Measurements from ENCODE around the gene EFCC1.

Gene EFCC1

DNA sequence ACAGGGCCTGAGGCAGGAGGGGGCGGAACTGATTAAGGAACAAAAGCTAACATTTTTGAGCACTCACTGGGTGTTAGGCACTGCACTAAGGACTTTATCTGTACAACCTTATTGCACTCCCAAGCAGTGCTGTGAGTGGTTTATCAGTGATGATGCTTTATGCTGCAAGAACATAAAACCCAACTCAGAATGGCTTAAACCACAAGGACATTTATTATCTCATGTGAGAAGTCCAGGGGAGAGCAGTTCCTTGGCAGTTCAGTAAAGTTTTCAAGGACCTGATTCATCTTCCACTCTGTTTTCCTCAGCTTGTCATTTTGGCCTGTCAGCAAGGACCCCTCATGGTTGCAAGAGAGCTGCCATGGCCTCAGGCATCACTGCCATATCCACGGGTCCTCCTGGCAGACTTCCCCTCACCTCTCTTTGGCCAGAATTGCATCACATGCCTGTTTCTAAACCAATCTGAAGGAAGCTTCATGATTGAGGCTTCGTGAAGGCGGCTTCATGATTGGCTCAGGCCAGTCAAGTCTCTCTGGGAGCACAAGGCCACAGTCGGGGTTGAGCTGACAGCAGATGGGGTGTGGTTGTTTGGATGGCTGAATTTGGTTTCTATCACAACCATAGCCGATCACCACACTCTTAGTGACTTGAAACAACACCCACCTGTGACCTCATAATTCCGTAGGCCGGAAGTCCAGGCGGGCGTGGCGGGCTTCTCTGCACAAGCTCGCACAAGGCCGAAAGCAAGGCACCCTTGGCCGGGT is 15.8 kb downstream of the EFCC1 start:
- Mint-ChIP-seq H3K27ac (peak overlapping the region; percentile 98), H3K36me3 (no peaks in the 10 kb centered on the region), H3K4me1 (peaks cover 39% of the 10 kb centered on the region), H3K9me3 (no peaks in the 10 kb centered on the region), H3K4me3 (peak overlapping the region; percentile 72)
- ATAC-seq (peak; percentile 62), DNase-seq (ENCODE audit: low spot score in 2 of 2) (no peak)

DNA sequence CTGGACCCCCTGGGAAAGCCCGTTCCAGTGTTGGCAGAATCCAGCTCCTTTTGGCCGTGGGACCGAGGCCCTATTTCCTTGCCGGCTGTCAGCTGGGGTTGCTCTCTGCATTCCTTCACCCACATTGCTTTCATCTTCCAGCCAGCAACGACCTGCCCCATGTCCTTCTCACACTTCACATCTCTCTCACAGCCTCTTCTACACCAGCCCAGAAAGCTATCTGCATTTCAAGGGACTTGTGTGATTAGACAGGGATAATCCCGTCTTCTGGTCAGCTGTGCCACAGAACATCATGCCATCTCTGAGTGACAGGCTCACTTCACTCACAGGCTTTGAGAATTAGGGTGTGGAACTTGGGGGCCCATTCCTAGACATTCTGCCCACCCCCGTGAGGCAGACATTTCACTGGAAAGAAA is 16.4 kb downstream of the EFCC1 start:
- H3K36me3 Mint-ChIP-seq = no peaks in the 10 kb centered on the region
- no peaks in the 10 kb centered on the region for H3K9me3 Mint-ChIP-seq
- H3K4me1 Mint-ChIP-seq = peaks cover 39% of the 10 kb centered on the region
- H3K27ac Mint-ChIP-seq = peak overlapping the region; percentile 98
- peak overlapping the region; percentile 72 for H3K4me3 Mint-ChIP-seq
- ATAC-seq (no peak), DNase-seq (ENCODE audit: low spot score in 2 of 2) (no peak)

DNA sequence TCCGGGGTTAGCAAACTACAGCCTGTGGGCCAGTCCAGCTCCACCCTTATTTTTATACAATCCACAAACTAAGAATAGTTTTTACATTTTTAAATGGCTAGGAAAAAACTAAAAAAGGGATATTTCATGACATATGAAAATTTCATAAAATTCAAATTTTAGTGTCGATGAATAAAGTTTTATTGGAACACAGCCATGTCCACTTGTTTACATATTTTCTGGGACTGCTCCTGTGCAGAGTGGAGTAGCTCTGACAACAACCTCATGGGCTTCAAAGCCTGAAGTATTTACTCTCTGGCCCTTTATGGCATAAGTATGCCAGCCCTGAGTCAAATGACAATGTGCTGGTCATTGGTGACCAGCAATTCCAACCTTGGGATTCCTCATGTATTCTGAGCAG is 17.2 kb downstream of the EFCC1 start:
- no peak overlapping the region for H3K27ac Mint-ChIP-seq
- H3K9me3 Mint-ChIP-seq = no peaks in the 10 kb centered on the region
- ATAC-seq = no peak
- H3K4me1 Mint-ChIP-seq = peaks cover 38% of the 10 kb centered on the region
- H3K36me3 Mint-ChIP-seq = no peaks in the 10 kb centered on the region
- no peak overlapping the region for H3K4me3 Mint-ChIP-seq
- DNase-seq (ENCODE audit: low spot score in 2 of 2) = no peak

DNA sequence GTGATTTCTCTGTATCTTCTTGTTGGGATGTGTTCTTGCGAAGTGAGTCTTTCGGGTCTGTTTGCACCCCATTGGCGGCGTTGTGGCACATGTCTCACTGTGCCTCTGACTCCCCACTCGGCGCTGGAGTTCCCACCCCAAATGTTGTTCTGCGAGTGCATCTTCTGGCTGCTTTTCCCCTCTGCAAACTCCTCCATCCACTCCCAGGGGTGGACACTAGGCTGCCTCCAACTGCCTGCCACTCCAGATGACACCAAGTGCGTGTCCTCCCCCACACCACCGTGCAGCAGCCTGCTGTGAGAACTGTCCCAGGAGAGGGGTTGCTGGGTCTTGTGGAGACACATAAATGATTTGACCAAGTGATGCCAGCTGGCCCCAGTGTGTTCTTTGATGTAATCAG is 17.6 kb downstream of the EFCC1 start:
- no peak for ATAC-seq
- Mint-ChIP-seq H3K36me3 (no peaks in the 10 kb centered on the region), H3K4me1 (peaks cover 33% of the 10 kb centered on the region), H3K4me3 (no peak overlapping the region), H3K27ac (peak overlapping the region; percentile 39), H3K9me3 (no peaks in the 10 kb centered on the region)
- DNase-seq (ENCODE audit: low spot score in 2 of 2) = no peak

DNA sequence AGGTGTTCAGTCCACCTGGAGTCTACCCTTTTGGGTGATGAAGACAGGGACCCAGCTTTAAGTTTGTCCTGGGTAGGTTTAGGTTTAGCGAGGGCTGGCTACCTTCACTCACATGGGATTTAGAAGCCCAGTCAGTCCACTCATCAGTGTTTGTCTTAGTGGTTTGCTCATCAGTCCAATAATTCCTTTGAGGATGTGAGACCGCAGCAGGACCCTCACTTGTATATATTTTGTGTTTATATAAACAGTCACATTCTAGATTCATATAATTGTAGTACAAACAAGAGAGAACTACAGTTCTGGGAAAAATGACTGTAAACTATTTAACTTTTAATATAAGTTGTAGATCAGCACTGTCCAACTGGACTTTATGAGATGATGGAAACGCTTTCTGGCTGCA is 18.2 kb downstream of the EFCC1 start:
- H3K4me3 Mint-ChIP-seq = no peak overlapping the region
- no peaks in the 10 kb centered on the region for H3K9me3 Mint-ChIP-seq
- H3K4me1 Mint-ChIP-seq = peaks cover 33% of the 10 kb centered on the region
- DNase-seq (ENCODE audit: low spot score in 2 of 2) = no peak
- H3K27ac Mint-ChIP-seq = peak overlapping the region; percentile 39
- H3K36me3 Mint-ChIP-seq = no peaks in the 10 kb centered on the region
- no peak for ATAC-seq

DNA sequence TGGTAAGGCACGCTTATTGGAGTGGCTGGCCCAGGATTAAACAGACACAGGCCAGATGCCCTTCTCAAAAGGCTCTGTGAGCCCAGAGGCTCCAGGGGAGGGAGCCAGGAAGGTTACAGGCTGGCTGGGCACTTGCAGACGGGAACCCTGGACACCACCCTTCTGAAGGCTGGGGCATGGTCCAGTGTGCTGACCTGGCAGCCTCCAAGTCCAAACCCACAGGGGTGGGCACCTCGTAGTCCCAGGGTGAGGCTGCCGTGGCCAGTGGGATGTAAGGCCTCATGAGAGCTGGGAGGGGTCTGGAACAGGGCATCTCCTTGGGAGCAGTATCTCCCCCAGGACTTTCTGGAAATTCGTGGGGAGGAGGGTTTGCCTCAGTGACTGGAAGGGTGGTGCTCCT is 19.6 kb downstream of the EFCC1 start:
- no peaks in the 10 kb centered on the region for H3K9me3 Mint-ChIP-seq
- DNase-seq (ENCODE audit: low spot score in 2 of 2) (no peak), ATAC-seq (no peak)
- H3K4me3 Mint-ChIP-seq = no peak overlapping the region
- no peaks in the 10 kb centered on the region for H3K36me3 Mint-ChIP-seq
- H3K4me1 Mint-ChIP-seq = peaks cover 32% of the 10 kb centered on the region
- H3K27ac Mint-ChIP-seq = no peak overlapping the region

DNA sequence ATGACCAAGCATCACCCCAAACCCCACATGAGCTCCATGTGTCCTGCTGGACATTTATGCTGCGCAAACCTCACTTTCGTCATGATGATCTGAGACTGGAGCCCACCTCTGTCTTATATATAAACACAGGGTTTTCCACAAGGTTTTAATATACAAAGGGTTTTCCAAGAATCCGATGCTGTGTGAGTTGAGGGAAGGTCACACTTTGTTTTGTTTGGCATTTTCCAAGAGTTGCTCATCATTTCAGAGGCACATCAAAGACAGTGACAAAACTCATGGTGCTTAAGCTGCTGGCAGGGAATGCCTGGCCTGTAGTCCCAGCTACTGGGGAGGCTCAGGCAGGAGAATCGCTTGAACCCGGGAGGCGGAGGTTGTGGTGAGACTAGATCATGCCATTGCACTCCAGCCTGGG is 20.0 kb downstream of the EFCC1 start:
- Mint-ChIP-seq H3K4me3 (no peak overlapping the region), H3K4me1 (peaks cover 30% of the 10 kb centered on the region), H3K27ac (no peak overlapping the region), H3K36me3 (no peaks in the 10 kb centered on the region), H3K9me3 (no peaks in the 10 kb centered on the region)
- ATAC-seq = no peak
- DNase-seq (ENCODE audit: low spot score in 2 of 2) = no peak

DNA sequence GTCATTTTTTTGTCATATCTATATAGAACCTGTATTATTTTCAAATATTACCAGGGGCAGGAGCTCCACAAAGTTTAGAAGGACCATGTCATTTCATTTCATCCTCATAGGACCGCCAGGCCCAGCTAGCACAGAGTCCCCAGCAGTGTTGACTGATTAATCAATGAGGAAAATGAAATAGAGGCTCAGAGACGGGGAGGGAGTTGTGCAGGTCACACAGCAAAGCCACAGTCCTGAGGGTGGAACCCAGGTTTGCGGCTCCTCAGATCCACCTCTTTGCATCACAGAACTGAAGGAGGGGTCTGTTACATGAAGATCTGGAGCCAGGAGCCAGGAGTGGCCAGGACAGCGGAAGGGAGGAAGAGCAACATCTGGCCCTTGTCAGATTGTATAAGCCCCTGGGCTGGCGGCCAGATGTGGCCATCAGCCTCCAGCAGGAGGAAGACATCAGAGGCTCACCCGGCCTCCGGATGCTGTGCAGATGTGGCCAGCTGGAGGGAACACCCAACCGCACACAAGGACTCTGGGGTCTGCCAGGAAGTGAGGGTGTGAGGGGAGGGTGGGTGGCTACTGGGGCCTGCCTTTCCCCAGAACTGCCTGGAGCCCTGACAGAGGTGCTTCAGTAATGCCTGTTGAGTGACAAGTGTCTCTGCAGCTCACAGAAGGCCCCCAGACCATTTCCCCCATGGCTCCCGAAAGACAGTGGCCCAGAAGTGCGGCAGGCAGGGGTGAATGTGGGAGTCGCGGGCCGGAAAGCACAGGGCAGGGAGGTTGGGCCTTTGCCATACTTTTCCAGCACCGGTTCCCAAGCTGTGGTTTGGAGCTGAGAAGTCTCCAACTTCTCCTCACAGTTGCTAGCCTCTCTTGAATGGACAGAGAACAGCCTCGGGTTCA is 21.3 kb downstream of the EFCC1 start:
- Mint-ChIP-seq H3K4me1 (peaks cover 25% of the 10 kb centered on the region), H3K9me3 (no peaks in the 10 kb centered on the region), H3K27ac (peak overlapping the region; percentile 54), H3K36me3 (no peaks in the 10 kb centered on the region), H3K4me3 (no peak overlapping the region)
- DNase-seq (ENCODE audit: low spot score in 2 of 2) = no peak
- ATAC-seq = no peak

DNA sequence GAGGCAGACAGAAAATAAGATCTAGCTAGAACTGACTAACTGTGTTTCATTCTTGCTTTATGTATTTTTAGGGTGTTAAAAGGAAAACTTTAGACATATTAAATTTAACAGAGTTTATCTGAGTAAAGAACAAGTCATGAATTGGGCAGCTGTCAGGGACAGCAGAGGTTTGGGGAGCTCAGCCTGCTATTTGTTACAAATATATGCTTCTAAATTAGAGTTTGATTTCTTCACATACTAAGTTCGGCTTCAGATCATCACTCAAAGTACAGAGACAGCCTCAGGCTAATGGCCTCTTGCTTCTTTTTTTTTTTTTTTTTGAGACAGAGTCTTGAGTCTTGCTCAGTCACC is 21.9 kb downstream of the EFCC1 start:
- Mint-ChIP-seq H3K4me1 (peaks cover 20% of the 10 kb centered on the region), H3K4me3 (no peak overlapping the region), H3K36me3 (no peaks in the 10 kb centered on the region), H3K27ac (peak overlapping the region; percentile 54), H3K9me3 (no peaks in the 10 kb centered on the region)
- ATAC-seq (no peak), DNase-seq (ENCODE audit: low spot score in 2 of 2) (no peak)

DNA sequence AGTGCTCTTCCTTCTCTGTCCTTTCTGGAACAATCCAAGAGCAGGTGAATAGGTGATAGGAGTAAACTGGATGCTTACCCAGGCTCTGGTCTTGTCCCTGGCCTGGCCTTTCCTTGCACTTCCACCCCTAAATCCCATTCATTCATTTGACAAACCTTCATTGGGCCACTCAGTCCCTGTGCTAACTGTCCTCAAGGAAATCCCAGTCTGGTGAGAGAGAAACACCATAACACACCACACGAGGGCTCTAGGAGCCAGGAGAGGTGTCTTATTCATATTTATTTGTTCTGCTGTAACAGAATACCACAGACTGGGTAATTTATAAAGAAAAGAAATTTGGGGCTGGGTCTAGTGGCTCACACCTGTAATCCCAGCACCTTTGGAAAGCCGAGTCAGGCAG is 22.8 kb downstream of the EFCC1 start:
- peaks cover 20% of the 10 kb centered on the region for H3K4me1 Mint-ChIP-seq
- no peak overlapping the region for H3K4me3 Mint-ChIP-seq
- H3K9me3 Mint-ChIP-seq = no peaks in the 10 kb centered on the region
- no peaks in the 10 kb centered on the region for H3K36me3 Mint-ChIP-seq
- no peak for DNase-seq (ENCODE audit: low spot score in 2 of 2)
- ATAC-seq = no peak
- peak overlapping the region; percentile 18 for H3K27ac Mint-ChIP-seq

DNA sequence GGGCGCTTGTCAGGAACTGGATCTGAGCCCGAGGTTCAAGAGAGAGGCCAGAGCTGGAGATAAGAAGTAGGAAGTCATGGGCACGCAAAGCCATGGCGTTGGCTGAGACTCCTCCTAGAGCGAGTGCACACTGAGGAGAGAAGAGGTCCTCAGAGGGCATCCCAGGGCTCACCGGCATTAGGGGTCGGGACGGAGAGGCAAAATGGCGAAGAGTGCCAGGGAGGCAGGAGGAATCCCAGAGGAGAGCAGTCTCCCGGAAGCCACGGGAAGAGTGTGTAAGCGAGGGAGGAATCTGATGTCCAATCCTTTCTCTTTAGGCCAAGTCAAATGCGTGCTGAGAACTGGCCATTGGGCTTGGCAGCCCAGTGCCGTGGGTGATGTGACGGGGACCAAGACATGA is 24.0 kb downstream of the EFCC1 start:
- no peaks in the 10 kb centered on the region for H3K36me3 Mint-ChIP-seq
- H3K4me1 Mint-ChIP-seq = peaks cover 20% of the 10 kb centered on the region
- H3K9me3 Mint-ChIP-seq = no peaks in the 10 kb centered on the region
- no peak overlapping the region for H3K27ac Mint-ChIP-seq
- DNase-seq (ENCODE audit: low spot score in 2 of 2) (no peak), ATAC-seq (no peak)
- no peak overlapping the region for H3K4me3 Mint-ChIP-seq

DNA sequence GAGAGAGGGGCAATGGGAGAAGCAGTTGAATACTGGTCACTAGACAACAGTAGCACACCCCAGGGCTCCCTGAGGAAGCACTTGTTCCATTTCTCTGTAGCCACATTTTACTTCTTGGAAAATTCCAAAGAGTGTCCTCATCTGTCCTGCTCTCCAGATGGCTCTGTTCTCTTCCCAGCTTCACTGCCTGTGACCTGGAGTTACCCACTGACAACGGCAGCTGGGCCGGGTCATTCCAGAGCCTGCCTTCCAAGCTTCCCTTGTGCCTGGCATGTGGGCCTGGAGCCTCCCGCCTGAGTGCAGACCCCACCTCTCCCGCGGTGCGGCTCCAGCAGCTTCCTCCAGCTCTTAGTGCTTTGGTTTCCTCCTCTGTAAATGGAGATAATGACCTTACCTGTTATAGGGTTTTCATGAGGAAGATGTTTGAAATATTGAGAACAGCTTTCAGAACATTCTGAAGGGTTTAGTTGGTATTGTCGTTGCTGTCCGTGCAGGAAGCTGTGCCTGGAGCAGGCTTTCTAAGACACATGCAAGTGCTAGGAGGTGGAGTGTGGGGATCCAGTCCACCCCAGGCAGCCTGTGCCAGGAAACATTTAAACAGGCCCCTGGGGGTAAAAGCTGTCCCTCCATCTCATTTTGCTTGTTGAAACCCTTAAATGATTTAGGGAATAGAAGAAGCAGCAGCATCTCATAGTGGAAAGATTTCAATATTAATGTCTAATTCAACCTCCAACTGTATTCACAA is 24.8 kb downstream of the EFCC1 start:
- ATAC-seq = no peak
- H3K4me1 Mint-ChIP-seq = peaks cover 20% of the 10 kb centered on the region
- H3K27ac Mint-ChIP-seq = peak overlapping the region; percentile 92
- no peaks in the 10 kb centered on the region for H3K9me3 Mint-ChIP-seq
- no peak for DNase-seq (ENCODE audit: low spot score in 2 of 2)
- peak overlapping the region; percentile 72 for H3K4me3 Mint-ChIP-seq
- no peaks in the 10 kb centered on the region for H3K36me3 Mint-ChIP-seq

DNA sequence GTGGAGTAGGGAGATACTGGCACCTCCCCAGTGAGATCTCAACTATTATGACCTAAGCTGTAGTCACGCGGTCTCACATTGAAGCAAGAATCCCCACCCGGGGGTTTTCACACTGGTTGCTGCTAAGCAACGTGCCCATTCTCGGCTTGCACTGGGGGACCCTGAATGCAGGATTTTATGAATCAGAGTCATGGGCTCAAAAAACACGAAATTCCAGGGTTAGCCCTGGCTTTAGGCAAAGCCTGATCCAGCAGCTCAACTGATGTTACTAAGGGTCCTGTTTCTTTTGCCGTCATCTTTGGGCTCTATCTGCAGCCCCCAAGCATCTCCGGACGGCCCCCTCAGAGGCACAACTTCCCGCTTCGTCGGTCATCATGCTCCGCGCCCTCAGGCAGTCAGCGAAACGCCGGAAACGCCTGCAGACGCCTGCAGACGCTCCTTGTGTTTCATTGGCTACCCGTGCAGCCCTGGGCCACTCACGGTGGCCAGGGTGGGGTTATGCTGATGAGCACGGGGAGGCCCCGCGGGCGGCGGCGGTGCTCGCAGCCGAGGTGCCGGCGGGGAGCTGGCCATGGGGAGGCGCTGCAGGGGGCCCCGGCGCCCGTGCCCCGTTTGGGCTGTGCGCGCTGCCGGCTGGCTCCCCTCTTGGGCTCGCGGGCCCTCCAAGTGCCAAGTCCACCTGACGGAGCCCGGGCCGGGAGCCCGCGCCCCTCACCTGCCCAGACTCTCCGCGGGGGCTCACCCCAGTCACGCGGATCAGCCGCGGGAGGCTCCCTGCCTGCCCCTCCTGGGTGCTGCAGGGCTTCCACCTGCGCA is 25.8 kb downstream of the EFCC1 start:
- Mint-ChIP-seq H3K4me3 (peak overlapping the region; percentile 72), H3K4me1 (peaks cover 20% of the 10 kb centered on the region), H3K27ac (peak overlapping the region; percentile 92), H3K9me3 (no peaks in the 10 kb centered on the region), H3K36me3 (no peaks in the 10 kb centered on the region)
- ATAC-seq = peak; percentile 99
- DNase-seq (ENCODE audit: low spot score in 2 of 2) = peak; percentile 86 to 92

DNA sequence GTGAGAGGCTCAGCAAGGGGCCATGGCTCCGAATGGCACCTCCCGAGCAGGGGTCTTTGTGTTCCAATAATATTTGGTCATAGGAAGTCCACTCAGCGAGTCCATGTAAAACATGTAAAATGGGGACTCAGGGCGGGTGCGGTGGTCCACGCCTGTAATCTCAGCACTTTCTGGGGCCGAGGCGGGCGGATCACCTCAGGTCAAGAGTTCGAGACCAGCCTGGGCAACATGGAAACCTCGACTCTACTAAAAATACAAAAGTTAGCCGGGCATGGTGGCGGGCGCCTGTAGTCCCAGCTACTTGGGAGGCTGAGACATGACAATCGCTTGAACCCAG is 26.4 kb downstream of the EFCC1 start:
- DNase-seq (ENCODE audit: low spot score in 2 of 2) (no peak), ATAC-seq (no peak)
- Mint-ChIP-seq H3K36me3 (no peaks in the 10 kb centered on the region), H3K27ac (no peak overlapping the region), H3K4me3 (peak overlapping the region; percentile 72), H3K4me1 (peaks cover 20% of the 10 kb centered on the region), H3K9me3 (no peaks in the 10 kb centered on the region)

DNA sequence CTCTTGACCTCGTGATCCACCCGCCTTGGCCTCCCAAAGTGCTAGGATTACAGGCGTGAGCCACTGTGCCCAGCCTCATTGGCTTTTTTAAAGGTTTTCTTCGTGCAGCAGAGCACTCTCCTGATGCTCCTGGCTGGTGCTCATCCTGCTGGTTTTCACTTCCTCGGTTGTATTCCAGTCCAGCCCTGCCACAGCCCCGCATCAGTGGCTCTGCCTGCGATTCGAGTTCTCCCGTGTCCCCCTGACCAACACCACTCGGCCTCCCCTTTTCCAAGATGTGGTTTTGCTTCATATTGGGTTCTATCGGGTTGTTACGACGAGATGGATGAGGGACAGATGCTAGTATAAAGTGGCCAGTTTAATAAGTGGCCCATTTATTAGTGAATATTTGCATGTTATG is 27.8 kb downstream of the EFCC1 start:
- no peak overlapping the region for H3K4me3 Mint-ChIP-seq
- H3K9me3 Mint-ChIP-seq = no peaks in the 10 kb centered on the region
- H3K27ac Mint-ChIP-seq = no peak overlapping the region
- H3K4me1 Mint-ChIP-seq = peaks cover 24% of the 10 kb centered on the region
- DNase-seq (ENCODE audit: low spot score in 2 of 2) = no peak
- no peak for ATAC-seq
- no peaks in the 10 kb centered on the region for H3K36me3 Mint-ChIP-seq
